Stimulated activated CD8-positive, alpha-beta memory T cell treated with anti-CD3 and anti-CD28 coated beads, Interleukin-12 subunit alpha, Interleukin-12 subunit beta, amount 100 ng/mL, for 1 hour (primary cell): ENCODE data around the gene CGN.

ENCODE experiments used
- DNase-seq: peaks from one replicate; pipeline ENCODE4 v3.0.0-alpha.2; 2020; ENCODE audit warnings: low read depth

The CGN gene

DNA sequence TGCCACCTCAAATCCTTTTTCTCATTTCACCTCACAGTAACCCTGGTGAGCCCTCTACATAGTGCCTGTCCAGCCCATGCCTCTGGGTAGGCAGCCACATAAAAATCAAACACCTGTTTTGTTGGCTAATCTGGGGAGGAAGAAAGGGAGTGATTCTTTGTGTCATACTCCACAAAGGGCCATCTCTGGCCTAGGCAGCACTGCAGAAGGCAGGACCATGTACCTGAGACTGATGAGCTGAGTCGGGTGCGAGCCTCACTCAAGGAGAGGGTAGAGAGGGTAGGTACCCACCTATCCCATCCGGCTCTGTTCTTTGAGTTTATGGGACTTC lies 36.7 kb downstream of the CGN start:
- no peak for DNase-seq

DNA sequence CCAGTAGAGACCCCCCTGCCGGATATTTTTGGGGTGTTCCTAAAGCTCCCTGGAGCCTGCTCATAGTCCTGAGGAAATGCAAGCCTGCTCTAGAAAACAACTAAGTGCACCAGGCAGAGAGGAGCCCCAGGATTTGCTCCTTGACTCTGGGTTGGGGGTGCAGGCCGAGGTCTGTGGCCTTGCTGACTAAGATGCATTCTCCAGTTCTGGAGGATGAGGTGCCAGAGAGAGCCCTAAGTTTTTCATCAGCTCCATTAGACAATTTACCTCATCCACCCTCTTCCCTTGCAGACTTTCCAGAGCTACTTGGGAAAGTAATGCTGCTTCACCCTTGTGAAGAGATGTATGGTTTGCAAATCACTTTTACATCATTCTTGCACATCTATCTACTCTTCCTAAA lies 38.0 kb downstream of the CGN start:
- no peak for DNase-seq

DNA sequence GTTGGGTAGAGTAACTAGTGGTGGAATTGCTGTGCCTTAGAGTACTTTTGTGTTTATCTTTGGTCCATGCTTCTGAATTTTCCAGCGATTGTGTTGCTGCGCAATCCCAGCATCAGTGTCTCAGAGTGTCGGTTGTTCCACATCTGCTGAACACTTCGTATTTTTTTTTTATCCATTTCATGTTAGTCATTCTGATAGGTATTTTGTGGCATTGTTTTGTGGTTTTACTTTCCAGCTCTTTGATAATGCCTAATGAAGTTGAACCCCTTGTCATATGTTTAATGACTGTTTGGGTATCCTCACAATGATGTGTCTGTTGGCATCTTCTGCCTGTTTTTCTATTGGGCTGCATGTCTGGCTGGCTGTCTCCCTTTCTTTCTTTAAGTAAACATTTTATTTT lies 42.5 kb downstream of the CGN start:
- no peak for DNase-seq

DNA sequence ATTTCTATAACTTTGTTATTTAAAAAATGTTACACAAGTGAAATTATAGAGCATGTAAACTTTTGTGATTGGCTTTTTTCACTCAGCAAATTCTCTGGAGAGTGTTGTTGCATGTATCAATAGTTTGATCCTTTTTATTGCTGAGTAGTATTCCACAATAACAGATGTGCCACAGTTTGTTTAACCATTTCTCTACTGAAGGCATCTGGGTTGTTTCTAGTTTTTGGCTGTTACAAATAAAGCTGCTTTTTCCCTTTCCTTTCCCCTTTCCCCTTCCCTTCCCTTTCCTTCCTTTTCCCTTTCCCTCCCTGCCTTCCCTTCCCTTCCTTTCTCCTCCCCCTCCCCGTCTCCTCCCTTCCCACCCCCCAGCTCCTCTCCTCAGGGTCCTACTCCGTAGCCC lies 44.9 kb downstream of the CGN start:
- no peak for DNase-seq

DNA sequence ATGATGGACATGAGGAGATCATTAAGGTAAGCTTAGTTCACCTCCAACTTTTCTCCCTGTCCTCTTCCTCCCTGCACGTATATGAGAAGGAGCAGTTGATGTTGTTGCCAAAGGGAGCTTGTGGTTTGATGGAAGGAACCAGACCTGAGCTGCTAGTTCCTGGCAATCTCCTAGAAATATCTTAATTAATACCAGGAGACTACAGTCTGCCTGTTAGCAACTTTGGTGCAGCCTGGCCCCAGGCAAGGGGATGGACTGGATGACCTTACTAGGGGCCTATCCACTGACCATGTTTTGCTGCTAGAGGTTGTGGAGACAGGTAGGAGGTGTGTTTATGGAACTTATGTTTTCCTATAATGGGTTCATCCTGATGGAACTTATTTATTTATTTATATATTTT lies 51.5 kb downstream of the CGN start:
- no peak for DNase-seq

DNA sequence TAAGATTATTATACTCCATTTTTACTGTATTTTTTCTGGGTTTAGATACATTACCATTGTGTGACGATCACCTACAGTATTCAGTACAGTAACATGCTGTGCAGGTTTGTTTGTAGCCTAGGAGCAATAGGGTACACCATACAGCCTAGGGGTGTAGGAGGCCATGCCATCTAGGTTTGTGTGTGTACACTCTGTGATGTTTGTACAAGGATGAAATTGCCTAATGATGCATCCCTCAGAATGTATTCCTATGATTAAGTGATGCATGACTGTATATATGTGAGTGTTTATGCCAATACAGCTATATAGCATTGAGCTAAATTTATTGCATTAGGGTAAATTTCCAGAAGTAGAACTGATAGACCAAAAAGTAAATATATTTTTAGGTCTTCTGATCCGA lies 52.2 kb downstream of the CGN start:
- no peak for DNase-seq

DNA sequence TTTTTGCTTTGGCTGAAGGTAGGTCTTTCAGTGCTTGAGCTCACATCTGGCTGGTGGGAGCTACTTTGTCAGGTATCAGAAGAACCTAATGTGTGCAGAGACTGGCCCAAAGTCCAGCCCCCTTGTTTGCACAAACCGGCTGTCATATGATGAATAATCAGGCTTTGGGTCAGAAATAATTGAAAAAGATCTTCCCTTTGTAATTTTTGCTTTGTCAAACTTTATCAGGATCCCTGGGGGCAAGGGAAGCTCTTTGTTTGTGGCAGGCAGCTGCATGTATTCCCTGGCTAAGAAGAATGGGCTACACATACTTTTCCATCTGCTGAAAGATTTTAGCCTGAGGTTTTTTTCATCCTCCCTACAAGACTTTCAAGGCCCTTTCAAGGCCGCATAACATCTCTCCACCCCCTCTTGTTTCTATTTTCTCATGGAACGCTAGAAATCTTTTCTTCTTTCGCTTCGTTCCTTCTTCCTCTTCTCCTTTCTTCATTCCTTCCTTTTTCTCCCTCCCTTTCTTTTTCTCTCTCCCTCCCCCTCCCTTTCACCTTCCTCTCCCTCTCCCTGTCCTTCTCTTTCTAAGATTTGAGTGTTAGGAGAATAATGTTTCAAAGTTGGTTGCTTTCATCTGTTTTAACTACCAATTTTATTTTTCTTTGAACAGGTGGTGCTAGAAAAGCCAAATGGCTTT lies 54.5 kb downstream of the CGN start:
- DNase-seq: no peak

DNA sequence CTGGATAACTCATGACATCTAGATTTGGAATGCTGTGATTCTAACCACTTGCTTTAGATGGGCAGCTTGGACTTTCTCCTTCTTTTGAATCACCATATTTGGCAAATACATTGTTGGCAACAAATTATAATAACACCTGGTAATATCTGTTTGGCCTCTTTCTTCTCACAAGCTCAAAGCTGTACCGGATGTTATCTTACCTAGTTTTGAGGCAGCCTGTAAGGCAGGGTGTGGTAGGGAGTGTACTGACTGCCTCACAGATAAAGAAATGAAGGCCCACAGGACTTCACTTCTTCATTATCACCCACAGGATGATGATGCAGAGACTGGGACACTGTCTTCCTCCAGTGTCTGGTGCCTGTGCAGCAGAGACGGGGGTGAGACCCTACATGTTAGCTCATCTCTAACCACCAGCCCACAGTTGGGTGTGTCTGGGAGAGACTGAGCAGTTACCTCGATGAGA lies 57.5 kb downstream of the CGN start:
- DNase-seq: no peak

DNA sequence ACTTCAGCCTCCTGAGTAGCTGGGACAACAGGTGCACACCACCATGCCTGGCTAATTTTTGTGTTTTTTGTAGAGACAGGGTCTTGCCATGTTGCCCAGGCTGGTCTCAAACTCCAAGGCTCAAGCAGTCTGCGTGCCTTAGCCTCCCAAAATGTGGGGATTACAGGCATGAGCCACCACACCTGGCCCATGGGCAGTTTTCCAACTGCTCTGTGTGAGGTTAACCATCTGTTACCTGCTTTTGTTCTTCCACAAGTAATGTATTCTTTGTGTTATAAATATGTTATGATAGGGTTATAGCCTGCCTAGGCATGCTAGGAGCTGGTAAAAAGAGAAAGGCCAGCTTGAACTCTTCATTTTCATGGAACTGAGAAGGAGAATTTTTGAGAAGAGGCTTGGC lies 59.6 kb downstream of the CGN start:
- DNase-seq: no peak

DNA sequence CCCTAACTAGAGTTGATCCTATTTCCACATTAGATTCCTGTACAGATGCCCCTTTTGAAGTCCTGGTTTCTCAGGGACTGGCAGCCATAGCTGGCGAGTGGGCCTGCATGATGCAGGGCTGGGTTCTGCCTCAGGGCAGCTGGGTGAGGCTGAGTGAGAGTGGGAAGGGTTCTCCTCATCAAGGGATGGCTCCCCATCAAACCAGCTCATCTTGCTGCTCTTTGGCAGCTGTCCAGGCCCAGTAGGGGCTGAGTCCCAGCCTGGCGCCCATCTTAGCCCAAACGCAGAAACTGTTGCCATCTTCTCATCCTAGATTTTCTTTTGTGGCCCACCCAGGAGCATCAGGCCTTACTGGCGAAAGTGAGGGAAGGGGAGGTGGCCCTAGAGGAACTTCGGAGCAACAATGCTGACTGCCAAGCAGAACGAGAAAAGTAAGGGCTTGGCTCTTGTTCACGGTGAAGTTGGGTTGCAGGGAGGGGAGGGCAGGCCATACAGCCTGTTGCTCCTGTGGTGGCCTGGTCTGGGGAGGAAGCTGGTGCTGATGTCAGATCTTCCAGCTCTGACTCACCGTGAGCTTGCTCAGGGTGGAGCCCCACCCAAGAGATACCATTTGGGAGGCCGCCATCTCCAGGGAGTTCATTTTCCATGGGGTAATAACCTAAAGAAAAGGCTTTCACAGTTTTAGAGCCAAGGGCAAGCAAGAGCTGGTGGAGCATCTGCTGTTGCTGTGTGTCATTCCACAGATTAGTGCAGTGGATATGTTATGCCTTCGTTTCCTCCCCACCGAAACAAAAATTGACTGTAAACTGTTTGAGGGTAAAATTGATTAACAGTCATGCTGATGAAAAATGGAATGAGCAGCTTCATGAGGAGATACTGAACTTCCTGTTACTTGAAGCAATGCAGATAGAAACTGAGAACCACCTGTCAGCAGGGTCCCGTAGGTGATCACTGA lies 63.7 kb downstream of the CGN start:
- no peak for DNase-seq

DNA sequence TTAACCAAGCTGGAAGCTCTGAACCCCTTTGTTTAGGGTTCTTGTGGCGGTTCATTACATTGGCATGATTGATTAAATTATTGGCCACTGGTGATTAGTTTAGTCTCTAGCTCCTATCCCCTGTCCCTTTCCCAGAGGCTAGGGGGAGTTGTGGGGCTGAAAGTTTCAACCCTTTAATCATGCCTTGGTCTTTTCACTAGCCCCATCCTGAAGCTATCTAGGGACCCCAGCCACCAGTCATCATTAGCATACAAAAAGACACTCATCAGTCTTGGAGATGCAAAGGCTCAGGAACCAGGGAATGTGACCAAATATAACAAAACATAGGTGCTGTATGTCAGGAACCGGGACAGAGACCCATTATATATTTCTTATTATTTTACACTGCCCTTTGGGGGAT lies 66.0 kb downstream of the CGN start:
- no peak for DNase-seq

DNA sequence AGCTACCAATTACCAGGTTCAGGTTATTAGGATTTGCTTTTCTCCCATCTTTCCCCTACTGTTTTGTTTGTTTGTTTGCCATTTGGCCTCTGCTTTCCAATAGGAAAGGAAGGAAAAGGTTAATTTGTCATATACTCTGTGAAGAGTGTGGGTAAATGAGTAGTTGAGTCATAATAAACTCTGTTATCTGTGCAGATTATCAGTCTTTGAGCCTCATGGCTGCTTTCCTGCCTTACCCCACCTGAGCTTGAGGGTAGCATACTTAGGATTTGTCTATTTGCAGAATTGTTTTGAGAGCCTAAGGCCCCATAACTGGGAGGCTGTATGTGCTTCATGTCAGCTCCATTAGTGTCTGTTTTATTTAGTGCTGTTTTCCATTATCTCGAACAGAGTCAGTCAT lies 67.8 kb downstream of the CGN start:
- no peak for DNase-seq

DNA sequence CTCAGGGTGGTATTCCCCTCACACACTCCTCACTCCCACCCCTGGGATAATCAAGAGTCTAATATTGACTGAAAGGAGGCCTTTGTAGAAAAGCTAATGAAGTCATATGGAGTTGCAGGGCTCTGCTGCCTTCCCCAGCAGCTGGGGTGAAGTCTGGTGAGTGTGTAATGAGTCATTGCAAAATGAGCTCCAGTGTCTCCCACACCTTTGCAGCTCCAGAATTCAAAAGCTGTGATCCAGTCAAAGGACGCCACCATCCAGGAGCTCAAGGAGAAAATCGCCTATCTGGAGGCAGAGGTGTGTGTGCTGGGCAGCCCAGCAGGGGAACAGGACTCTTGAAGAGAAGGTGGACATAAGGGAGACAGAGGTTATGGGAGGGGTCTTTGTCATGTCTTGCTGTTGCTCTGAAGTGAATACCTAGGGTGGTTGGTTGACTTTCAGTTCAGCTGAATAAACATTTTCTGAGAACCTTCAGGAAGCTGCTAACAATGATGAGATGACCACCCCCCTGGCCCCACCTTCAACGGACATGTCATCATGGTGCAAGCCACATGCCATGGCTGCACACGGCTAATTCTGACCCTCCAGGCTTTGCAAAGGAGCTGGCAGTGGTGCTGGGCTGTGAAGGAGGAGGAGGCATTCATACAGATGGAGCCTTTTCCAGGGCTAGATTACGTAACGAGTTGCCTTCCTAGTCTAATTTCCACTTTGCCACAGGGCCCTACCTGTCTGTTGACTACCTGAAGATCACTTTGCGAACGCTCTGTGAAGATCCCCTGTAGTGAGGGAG lies 68.4 kb downstream of the CGN start:
- no peak for DNase-seq

DNA sequence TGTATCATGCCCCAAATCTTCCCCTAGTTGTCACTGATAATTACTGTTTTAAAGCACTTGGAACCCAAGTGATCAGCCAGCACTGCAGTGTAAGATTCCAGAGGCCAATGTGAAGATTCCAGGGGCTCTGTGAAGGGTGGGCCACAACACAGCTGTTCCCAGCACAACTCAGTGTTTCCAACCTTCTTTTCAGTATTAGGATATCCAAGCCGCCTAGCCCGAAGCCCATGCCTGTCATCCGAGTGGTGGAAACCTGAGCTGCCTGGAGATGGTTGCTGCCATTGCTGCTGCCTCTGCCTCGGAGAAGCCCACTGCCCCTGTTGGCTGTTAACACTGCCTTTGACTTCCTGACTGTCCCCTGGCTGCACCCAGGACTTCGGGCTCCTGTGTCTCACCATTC lies 70.3 kb downstream of the CGN start:
- no peak for DNase-seq

DNA sequence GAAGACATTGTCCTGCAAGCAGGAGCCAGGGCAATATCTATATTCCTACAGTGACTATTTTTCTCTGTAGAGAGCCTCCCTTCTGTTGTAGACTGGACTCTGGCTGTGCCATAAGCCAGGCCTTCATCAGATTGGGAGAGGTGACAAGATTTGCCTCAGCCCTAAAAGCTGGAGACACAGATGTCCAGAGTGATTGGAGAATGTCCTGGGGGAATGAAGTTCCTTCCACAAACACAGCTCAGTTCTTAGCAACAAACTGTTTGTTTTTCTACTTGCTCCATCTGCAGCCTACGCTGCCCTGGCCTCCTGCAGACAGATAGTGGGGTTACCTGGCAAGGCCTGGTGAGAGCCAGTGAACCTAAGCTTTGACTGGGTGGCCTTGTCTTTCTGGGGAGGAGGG lies 70.7 kb downstream of the CGN start:
- no peak for DNase-seq

DNA sequence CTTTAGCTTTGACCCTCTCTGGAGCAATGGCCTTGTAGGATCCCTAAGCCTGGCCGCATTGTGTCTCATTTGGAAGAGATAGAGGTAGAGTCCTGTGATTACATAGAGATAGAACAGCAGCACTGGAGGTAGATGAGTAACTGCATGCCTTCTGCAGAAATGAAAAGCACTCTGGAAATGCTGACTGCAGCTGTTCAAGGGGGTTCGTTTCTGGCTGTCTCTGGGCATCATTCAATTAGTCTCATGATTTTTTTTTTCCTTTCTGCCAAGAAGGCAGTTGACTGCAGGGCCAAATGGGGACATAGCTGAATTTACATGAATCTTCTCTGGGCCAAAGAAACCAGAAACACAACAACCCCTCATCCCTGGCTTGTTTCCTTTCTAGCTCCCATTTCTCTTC lies 72.6 kb downstream of the CGN start:
- no peak for DNase-seq

DNA sequence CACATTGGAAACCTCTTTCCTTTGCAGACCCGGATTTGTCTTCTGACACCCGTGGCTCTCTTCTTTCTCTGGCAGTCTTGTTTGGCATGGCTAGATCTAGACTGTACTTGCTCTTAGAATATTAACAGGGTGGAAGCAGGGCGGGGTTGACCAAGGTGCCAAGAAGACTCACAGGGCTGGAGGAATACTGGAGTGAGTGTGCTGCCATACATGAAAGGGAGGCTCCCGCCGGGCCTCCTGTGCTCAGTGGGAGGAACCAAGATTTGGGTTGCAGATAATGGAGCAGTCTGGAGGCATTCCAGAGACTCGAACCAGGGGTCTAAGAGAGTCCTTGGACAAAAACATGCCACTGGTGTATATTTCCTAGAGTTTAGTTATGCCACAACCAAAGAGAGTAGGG lies 73.1 kb downstream of the CGN start:
- no peak for DNase-seq

DNA sequence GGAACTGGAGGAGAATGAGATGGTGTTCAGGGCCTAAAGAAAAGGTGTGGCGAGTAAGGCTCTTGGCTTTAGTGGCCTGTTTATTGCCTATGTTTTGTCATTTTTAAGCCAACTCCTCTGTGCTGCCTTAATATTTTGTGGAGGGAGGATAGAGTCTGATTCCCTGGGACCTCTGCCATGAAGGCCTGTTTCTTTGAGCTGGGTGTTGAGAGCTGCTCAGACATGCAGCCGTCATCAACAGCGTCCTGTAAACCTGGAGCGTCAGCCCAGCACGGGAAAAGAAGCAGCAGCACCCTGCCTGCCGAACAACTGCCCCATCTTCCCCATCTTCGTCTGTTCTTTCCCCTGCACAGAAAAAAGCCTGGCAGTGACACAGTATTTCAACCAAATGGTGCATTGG lies 73.6 kb downstream of the CGN start:
- no peak for DNase-seq

DNA sequence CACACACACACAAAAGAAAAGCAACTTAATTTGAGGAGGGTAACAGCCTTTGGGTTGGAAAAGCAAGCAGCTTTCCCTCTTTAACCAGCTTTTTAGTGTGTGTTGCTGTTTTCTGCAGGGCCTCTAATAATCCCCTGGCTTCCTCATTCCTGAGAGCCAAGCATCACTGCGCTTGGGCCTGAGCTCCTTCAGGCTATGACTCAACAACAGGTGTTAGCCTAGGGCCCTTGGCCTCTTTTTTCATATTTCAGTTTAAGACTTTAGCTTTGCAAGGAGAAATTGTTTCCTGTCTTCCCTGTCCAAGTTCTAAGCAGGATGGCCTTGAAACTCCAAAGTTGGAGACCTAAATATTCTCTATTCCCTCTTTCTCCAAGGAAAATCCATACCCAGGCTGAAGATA lies 74.4 kb downstream of the CGN start:
- no peak for DNase-seq
